Endodermal cell (in vitro differentiated cells): ENCODE results near the gene C12orf56. TPM values are rescaled to one million over a fixed set of nuclear protein-coding genes. Genes with fewer than 3 reads are reported as not detected.

Experiments
- DNase-seq: peaks from one replicate; pipeline ENCODE4 v3.0.0-alpha.2; 2017
- H3K27ac ChIP-seq: 2 replicates; pipeline ENCODE4 v1.5.1; 2013; ENCODE audit warnings: mild to moderate bottlenecking, low read depth, low read length, moderate library complexity
- H3K27me3 ChIP-seq: 2 replicates; pipeline ENCODE4 v1.6.1; 2013; ENCODE audit warnings: mild to moderate bottlenecking, low read length, moderate library complexity; ENCODE audit not compliant: insufficient read depth, control insufficient read depth, poor library complexity, severe bottlenecking
- H3K36me3 ChIP-seq: 2 replicates; pipeline ENCODE4 v1.7.0; 2013; ENCODE audit warnings: mild to moderate bottlenecking, low read length, moderate library complexity; ENCODE audit not compliant: control insufficient read depth, insufficient read depth
- H3K4me1 ChIP-seq: one replicate; pipeline ENCODE4 v1.7.0; 2013; ENCODE audit warnings: low read length; ENCODE audit not compliant: control insufficient read depth, insufficient read depth
- H3K4me3 ChIP-seq: 2 replicates; pipeline ENCODE4 v1.5.1; 2013; ENCODE audit warnings: mild to moderate bottlenecking, low read length, moderate library complexity
- H3K9ac ChIP-seq: 2 replicates; pipeline ENCODE4 v1.6.1; 2013; ENCODE audit warnings: mild to moderate bottlenecking, low read length, moderate library complexity; ENCODE audit not compliant: poor library complexity, severe bottlenecking; ENCODE audit errors: extremely low read depth
- H3K9me3 ChIP-seq: 2 replicates; pipeline ENCODE4 v1.6.1; 2013; ENCODE audit warnings: mild to moderate bottlenecking, low read length, moderate library complexity; ENCODE audit not compliant: control insufficient read depth
- H3K27ac Mint-ChIP-seq: 2 replicates; pipeline ENCODE4 v1.8.0; 2020; ENCODE audit warnings: mixed read lengths
- H3K27me3 Mint-ChIP-seq: 2 replicates; pipeline ENCODE4 v1.8.0; 2021; ENCODE audit warnings: mild to moderate bottlenecking, mixed read lengths; ENCODE audit not compliant: insufficient read depth
- H3K36me3 Mint-ChIP-seq: 2 replicates; pipeline ENCODE4 v1.8.0; 2020; ENCODE audit warnings: low read depth, mixed read lengths
- H3K4me1 Mint-ChIP-seq: 2 replicates; pipeline ENCODE4 v1.8.0; 2020; ENCODE audit warnings: mixed read lengths
- H3K4me3 Mint-ChIP-seq: 2 replicates; pipeline ENCODE4 v1.8.0; 2020; ENCODE audit warnings: mild to moderate bottlenecking, moderate library complexity, mixed read lengths
- H3K9me3 Mint-ChIP-seq: 2 replicates; pipeline ENCODE4 v1.8.0; 2020; ENCODE audit warnings: mild to moderate bottlenecking, mixed read lengths
- WGBS, 2 experiments: methylation state at CpG; one replicate each; pipeline versions ENCODE4 v1.1.5 to v1.1.7; 2013; ENCODE audit warnings: missing lambda C conversion rate in 2 of 2, mixed read lengths in 1 of 2; ENCODE audit not compliant: insufficient coverage in 1 of 2, insufficient read length in 1 of 2; 5-methylcytosine and 5-hydroxymethylcytosine counted together
- total RNA-seq, 2 donors: library from RNA; stranded (reverse); fragmentation: NEBNext Ultra II Directional in 1 of 2; extraction: Animal tissue kit (Norgen Biotek cat#: 25700) in 1 of 2; gene quantifications; 2 replicates in 1 of 2; 3 replicates in 1 of 2; pipeline ENCODE4 v1.2.1, GENCODE V29; 2021
- TF ChIP-seq, protein P1 (sequence below): fragments of 200-600 bp; sonication (generic); conservative IDR thresholded peaks from 2 replicates; pipeline ENCODE4 v1.5.0; 2021; ENCODE audit warnings: antibody characterized with exemption, mild to moderate bottlenecking

Gene C12orf56
- total RNA-seq, 2 donors from 2014 or later = 0.77 to 3.0 TPM

DNA sequence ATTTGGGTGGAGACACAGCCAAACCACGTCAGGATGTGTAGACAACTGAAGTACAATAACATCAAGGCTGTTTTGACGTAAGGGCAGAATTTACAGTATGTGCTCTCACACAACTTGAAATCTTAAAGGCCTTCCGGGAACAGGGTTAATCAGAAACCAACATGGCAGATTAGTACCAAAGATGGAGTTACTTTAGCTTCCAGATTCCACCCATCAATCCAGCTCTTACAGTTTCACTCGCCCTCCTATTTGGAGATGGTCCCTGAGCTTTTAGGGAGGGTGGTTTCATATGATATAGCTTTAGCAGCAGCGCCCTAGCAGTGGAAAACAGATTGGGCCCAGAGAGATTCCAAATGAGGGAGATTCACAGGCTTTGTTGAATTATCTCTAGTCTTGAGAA lies 11.6 kb upstream of the C12orf56 start:
- H3K4me1 ChIP-seq = no peaks in the 10 kb centered on the region
- TF ChIP-seq, protein P1, sequence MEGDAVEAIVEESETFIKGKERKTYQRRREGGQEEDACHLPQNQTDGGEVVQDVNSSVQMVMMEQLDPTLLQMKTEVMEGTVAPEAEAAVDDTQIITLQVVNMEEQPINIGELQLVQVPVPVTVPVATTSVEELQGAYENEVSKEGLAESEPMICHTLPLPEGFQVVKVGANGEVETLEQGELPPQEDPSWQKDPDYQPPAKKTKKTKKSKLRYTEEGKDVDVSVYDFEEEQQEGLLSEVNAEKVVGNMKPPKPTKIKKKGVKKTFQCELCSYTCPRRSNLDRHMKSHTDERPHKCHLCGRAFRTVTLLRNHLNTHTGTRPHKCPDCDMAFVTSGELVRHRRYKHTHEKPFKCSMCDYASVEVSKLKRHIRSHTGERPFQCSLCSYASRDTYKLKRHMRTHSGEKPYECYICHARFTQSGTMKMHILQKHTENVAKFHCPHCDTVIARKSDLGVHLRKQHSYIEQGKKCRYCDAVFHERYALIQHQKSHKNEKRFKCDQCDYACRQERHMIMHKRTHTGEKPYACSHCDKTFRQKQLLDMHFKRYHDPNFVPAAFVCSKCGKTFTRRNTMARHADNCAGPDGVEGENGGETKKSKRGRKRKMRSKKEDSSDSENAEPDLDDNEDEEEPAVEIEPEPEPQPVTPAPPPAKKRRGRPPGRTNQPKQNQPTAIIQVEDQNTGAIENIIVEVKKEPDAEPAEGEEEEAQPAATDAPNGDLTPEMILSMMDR = no peak
- Mint-ChIP-seq H3K4me3 (no peak overlapping the region), H3K36me3 (no peaks in the 10 kb centered on the region), H3K9me3 (no peaks in the 10 kb centered on the region), H3K4me1 (peaks cover 11% of the 10 kb centered on the region), H3K27me3 (no peaks in the 10 kb centered on the region), H3K27ac (no peak overlapping the region)
- no peaks in the 10 kb centered on the region for H3K27me3 ChIP-seq
- no peak overlapping the region for H3K9ac ChIP-seq
- WGBS, 2 experiments = 85 to 95% methylated on average over 3 to 5 of the region's 5 CpGs
- H3K36me3 ChIP-seq = no peaks in the 10 kb centered on the region
- DNase-seq = no peak
- no peak overlapping the region for H3K4me3 ChIP-seq
- H3K27ac ChIP-seq = no peak overlapping the region
- H3K9me3 ChIP-seq = no peaks in the 10 kb centered on the region

DNA sequence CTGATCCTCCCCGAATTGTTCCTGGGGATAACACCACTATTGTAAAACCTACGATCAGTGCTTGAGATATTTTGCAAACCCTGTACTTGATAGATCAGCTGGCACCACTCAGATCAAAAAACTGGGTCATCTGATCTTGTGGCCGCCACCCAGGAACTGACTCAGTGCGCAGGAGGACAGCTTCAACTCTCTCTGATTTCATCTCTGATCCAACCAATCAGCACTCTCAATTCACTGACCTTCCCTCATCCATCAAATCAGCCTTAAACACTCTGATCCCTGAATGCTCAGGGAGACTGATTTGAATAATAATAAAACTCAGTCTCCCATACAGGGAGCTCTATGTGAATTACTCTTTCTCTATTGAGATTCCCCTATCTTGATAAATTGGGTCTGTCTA lies 9.5 kb upstream of the C12orf56 start:
- Histone ChIP-seq H3K9me3 (no peaks in the 10 kb centered on the region), H3K4me3 (no peak overlapping the region), H3K9ac (no peak overlapping the region), H3K4me1 (no peaks in the 10 kb centered on the region), H3K36me3 (no peaks in the 10 kb centered on the region), H3K27me3 (no peaks in the 10 kb centered on the region), H3K27ac (no peak overlapping the region)
- Mint-ChIP-seq H3K4me3 (no peak overlapping the region), H3K4me1 (peaks cover 4% of the 10 kb centered on the region), H3K9me3 (no peaks in the 10 kb centered on the region), H3K36me3 (no peaks in the 10 kb centered on the region), H3K27ac (no peak overlapping the region), H3K27me3 (no peaks in the 10 kb centered on the region)
- WGBS, 2 experiments = 60 to 72% methylated on average over 3 to 4 of the region's 4 CpGs
- no peak for DNase-seq
- TF ChIP-seq, protein P1 = no peak

DNA sequence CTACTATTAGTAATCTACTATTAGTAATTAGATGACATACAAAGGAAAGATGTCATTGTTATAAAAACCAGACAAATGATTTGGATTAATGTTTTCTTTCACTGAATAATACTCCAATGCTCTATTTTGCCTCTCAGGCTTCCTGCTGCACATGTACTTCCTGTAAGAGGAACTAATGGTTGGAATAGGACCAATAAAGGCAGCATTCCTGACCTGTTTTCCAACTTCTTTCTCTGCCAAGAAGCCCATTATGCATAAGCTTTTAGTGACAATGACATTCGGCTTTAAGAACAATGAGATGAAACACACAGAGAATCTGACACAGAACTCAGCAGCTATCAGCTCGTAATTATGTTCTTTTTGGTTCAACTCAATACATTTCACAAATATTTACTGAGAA lies 5.2 kb upstream of the C12orf56 start:
- no peak for DNase-seq
- Histone ChIP-seq H3K9me3 (no peaks in the 10 kb centered on the region), H3K27ac (no peak overlapping the region), H3K4me1 (no peaks in the 10 kb centered on the region), H3K4me3 (no peak overlapping the region), H3K27me3 (no peaks in the 10 kb centered on the region), H3K9ac (no peak overlapping the region), H3K36me3 (no peaks in the 10 kb centered on the region)
- Mint-ChIP-seq H3K36me3 (no peaks in the 10 kb centered on the region), H3K4me1 (peaks cover 4% of the 10 kb centered on the region), H3K27me3 (peaks cover 9% of the 10 kb centered on the region), H3K4me3 (no peak overlapping the region), H3K27ac (no peak overlapping the region), H3K9me3 (no peaks in the 10 kb centered on the region)
- TF ChIP-seq, protein P1 = no peak
- 89 to 93% methylated on average over 2 of the region's 2 CpGs for WGBS, 2 experiments
